DOHH2 (cell line): ENCODE results near the gene IDUA.

Source experiments
- EZH2phosphoT487 ChIP-seq: fragments of 200-600 bp; sonication (generic); IDR thresholded peaks from 2 replicates; pipeline ENCODE4 v1.6.1; 2017; ENCODE audit warnings: borderline replicate concordance, mild to moderate bottlenecking, antibody characterized with exemption, low read length, moderate library complexity, mixed read lengths
- TF ChIP-seq, protein P1 (sequence below): fragments of 200-600 bp; sonication (generic); IDR thresholded peaks from one replicate; pipeline ENCODE4 v1.5.1; 2014; ENCODE audit warnings: antibody characterized with exemption, mild to moderate bottlenecking, low read depth, low read length; ENCODE audit not compliant: poor library complexity, severe bottlenecking

DNA sequence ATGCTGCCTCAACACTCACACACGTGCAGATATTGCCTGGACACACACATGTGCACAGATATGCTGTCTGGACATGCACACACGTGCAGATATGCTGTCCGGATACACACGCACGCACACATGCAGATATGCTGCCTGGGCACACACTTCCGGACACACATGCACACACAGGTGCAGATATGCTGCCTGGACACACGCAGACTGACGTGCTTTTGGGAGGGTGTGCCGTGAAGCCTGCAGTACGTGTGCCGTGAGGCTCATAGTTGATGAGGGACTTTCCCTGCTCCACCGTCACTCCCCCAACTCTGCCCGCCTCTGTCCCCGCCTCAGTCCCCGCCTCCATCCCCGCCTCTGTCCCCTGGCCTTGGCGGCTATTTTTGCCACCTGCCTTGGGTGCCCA is 39.3 kb downstream of the IDUA start:
- no peak for TF ChIP-seq EZH2phosphoT487
- TF ChIP-seq, protein P1, sequence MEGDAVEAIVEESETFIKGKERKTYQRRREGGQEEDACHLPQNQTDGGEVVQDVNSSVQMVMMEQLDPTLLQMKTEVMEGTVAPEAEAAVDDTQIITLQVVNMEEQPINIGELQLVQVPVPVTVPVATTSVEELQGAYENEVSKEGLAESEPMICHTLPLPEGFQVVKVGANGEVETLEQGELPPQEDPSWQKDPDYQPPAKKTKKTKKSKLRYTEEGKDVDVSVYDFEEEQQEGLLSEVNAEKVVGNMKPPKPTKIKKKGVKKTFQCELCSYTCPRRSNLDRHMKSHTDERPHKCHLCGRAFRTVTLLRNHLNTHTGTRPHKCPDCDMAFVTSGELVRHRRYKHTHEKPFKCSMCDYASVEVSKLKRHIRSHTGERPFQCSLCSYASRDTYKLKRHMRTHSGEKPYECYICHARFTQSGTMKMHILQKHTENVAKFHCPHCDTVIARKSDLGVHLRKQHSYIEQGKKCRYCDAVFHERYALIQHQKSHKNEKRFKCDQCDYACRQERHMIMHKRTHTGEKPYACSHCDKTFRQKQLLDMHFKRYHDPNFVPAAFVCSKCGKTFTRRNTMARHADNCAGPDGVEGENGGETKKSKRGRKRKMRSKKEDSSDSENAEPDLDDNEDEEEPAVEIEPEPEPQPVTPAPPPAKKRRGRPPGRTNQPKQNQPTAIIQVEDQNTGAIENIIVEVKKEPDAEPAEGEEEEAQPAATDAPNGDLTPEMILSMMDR: no peak
